ENCODE results near the gene SNRPD3. TPM values are rescaled to one million over a fixed set of nuclear protein-coding genes. Genes with fewer than 3 reads are reported as not detected.
"Not testable (repeated sequence)": the region's sequence is repeated elsewhere in the genome, so short reads cannot be mapped to it uniquely, and the experiment has no call there.

The SNRPD3 gene
- total RNA-seq, 4 donors from 2014 or later = 107 to 176 (median 152) TPM

DNA sequence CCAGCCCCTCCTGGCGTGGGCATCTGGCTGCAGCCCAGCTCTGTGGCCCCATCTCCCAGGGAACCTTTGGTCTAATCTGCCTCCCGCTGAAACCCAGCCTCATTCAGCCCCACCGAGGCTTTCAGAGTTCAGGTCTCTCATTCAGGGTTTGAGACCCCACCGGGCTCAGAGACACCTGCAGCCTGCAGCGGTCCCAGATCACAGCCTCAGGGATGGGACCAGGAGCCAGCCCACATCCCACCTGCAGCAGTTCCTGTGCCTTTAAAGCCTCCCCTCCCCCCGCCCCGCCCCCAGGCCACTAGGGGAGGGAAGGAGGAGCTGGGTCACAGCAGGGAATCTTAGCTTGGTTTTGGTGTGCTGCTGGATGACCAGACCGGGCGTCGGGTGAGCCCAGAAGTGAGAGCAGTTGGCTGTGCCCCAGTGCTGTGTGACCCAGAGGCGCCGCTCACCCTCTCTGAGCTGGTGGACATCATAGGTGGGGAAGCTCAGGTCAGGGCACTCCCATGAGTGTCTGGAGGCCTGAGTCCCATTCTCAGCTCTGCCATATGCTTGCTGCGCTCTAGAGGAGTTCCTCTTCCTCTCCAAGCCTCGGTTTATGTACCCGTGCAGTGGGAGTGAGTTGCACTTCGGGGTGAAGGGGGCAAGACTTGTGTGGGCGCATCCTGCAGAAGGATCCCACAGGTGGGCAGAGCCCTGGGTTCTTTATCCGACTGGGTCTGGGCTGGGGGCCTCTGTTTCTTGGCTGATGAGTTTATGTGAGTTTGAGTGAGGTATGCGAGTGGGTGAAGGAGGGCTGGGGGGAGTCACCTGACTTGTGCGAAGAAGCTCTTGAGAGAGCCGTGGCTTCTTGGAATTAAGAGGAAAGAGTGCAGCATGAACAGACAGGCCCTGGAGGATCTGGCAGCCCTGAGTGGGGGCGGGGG is 47.3 kb downstream of the SNRPD3 start, which contains the start of gene GGT1:
Gene GGT1 (plus strand): TSS at position 347 of the 923 bp plus-strand sequence. CDS start 7,889 bp downstream, outside the sequence.
- intact Hi-C loops (cut with DNase I); H3K9me3 ChIP-seq; H3K36me3 ChIP-seq; H3K27me3 ChIP-seq; DNase-seq: not testable (repeated sequence)
- Histone ChIP-seq H3K4me1 (peaks cover 7 to 44% (median 9%) of the 10 kb centered on the region in 3 donors), H3K27ac (peak within 1 kb of the TSS in 1 of 4 donors; percentile 36), H3K4me3 (peak within 1 kb of the TSS in 2 of 4 donors; percentile 8 to 48)
- WGBS, 2 donors = 19 to 51% methylated on average over 5 to 7 of the region's 22 CpGs

DNA sequence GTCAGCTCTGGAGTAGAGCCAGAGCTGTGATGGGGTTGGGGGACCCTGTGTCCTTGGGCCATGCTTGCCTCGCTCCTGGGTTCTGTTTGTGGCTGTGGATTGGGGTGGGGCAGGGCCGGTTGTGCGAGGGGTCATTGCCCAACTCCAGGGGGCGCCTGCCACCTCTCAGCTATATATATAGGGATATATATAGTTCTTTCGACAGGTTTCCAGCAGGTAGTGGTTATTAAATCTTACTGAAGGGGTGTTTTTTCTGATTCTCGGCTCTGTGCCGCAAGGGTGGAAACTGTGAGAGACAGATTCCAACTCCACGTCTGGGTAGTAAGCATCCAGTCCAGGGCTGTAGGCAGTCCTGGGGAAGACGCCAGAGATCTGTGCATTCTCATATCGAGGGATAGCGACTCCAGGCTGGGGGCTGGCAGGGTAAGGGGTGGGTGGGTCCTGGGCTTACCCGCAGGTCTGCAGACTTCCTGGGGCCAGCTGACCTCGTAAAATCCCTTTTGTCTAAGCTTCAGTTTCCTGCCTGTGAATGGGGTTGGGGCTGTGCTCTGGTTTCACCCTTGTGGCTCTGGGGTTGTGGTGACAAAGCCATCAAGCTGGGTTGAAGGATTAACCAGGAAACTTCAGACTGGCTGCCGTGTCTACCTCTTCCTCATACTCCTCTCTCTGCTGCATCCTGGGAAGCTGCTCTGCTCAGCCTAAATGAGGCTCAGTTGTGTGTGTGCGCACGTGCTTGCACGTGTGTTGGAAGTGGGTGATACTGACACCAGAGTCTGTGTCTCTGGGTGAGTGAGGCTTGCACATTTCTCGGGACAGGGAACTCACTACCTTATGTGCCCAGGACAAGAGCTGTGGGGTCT is 48.2 kb downstream of the SNRPD3 start:
- intact Hi-C loops (cut with DNase I); DNase-seq; H3K36me3 ChIP-seq; H3K27me3 ChIP-seq; H3K9me3 ChIP-seq: not testable (repeated sequence)
- WGBS, 2 donors = 22 to 23% methylated on average over 7 of the region's 18 CpGs
- peak in 1 of 6 experiments; percentile 4 for TF ChIP-seq CTCF (IDR thresholded peaks at IDR 0.05)
- Histone ChIP-seq H3K4me1 (peaks cover 7 to 44% (median 9%) of the 10 kb centered on the region in 3 donors), H3K4me3 (peak overlapping the region in 1 of 4 donors; percentile 48), H3K27ac (peak overlapping the region in 1 of 4 donors; percentile 36)

DNA sequence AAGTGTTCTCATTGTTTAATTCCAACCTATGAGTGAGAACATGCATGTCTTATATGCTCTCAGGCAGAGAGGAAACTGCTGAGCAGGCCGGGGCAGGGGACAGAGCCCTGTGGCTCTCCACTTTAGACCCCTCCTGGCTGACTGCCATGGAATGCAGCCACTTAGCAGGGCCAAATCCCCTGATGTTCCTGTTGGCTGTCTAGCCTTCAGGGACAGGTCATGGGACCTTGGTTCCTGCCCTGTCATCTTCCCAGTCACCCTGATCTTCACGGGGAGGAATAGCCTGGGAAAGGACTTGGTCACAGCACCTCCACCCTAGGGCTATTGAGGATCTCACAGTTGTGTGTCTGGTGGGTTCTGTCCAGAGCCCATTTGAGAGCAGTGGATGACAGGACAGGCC is 50.5 kb downstream of the SNRPD3 start:
- peaks cover 5 to 30% (median 6%) of the 10 kb centered on the region in 3 donors for H3K4me1 ChIP-seq
- WGBS, 2 donors = no CpG with 5 or more reads among the region's 2 CpGs
- H3K27ac ChIP-seq; H3K36me3 ChIP-seq; H3K27me3 ChIP-seq; H3K9me3 ChIP-seq; DNase-seq; intact Hi-C loops (cut with DNase I); H3K4me3 ChIP-seq: not testable (repeated sequence)

DNA sequence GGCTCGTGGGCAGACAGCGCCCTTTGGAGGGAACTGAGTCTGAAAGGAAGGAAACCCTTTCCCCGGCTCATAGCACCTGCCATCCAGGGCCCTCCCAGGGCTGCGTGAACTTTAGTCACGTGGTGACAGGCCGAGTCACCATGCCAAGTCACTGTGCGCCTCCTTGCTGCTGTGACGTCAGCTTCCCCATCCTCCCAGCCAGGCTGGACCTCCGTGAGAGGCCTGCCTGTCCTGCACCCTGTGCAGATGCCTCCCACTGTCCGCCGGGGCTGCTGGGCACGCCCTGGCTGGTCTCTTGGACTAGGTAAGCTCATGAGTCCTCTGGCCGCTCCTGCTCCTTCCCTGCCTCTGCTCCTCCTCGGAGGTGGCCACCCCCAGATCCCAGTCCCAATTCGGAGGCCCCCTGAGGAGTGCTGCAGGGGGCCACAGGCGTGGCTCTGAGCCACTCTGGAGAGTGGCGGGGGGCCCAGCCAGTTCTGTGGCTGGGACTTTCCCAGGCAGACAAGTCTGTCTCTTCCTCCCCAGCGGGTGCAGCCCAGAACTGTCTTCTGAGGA is 51.7 kb downstream of the SNRPD3 start:
- DNase-seq; H3K36me3 ChIP-seq; intact Hi-C loops (cut with DNase I); H3K9me3 ChIP-seq; H3K27me3 ChIP-seq: not testable (repeated sequence)
- H3K4me3 ChIP-seq = peak overlapping the region in 3 of 4 donors; percentile 6 to 42 (median 9)
- WGBS, 2 donors = 24 to 60% methylated on average over 3 to 4 of the region's 18 CpGs
- H3K4me1 ChIP-seq = peaks cover 0 to 23% (median 0%) of the 10 kb centered on the region in 3 donors
- peak overlapping the region in 1 of 4 donors; percentile 21 for H3K27ac ChIP-seq

- intact Hi-C loops (cut with DNase I); H3K27me3 ChIP-seq; H3K27ac ChIP-seq; DNase-seq; H3K9me3 ChIP-seq; H3K36me3 ChIP-seq; H3K4me3 ChIP-seq: not testable (repeated sequence)
- 90 to 97% methylated on average over 1 to 2 of the region's 6 CpGs for WGBS, 2 donors
- peaks cover 0 to 17% (median 0%) of the 10 kb centered on the region in 3 donors for H3K4me1 ChIP-seq
Observed at GRCh38 chr22:24608327-24608726, 52.5 kb downstream of the SNRPD3 start.

GRCh38 chr22:24609888-24610287 is 54.1 kb downstream of the SNRPD3 start:
- intact Hi-C loops (cut with DNase I); H3K9me3 ChIP-seq; H3K27ac ChIP-seq; H3K27me3 ChIP-seq; H3K36me3 ChIP-seq; H3K4me1 ChIP-seq; H3K4me3 ChIP-seq; DNase-seq: not testable (repeated sequence)
- WGBS, 2 donors = 100% methylated on average over 1 of the region's 3 CpGs

DNA sequence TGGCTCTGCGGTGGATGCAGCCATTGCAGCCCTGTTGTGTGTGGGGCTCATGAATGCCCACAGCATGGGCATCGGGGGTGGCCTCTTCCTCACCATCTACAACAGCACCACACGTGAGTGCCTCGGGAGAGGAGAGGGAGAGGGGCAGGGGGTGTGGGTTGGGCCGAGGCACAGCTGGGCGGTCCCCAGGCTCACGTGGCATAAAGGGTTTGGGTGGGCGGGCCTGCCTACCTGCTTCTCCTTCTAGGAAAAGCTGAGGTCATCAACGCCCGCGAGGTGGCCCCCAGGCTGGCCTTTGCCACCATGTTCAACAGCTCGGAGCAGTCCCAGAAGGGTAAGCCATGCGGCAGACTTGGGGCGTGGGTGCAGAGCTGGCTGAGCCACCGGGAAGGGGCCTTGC is 59.0 kb downstream of the SNRPD3 start:
- H3K4me1 ChIP-seq; H3K4me3 ChIP-seq; H3K27ac ChIP-seq; H3K36me3 ChIP-seq; H3K27me3 ChIP-seq; intact Hi-C loops (cut with DNase I); DNase-seq; H3K9me3 ChIP-seq: not testable (repeated sequence)
- WGBS, 2 donors = 80 to 90% methylated on average over 1 of the region's 15 CpGs

GRCh38 chr22:24621244-24621643 is 65.4 kb downstream of the SNRPD3 start:
- H3K27me3 ChIP-seq; H3K9me3 ChIP-seq; H3K4me3 ChIP-seq; DNase-seq; H3K27ac ChIP-seq; H3K36me3 ChIP-seq; intact Hi-C loops (cut with DNase I); H3K4me1 ChIP-seq: not testable (repeated sequence)
- 45 to 75% methylated on average over 2 of the region's 5 CpGs for WGBS, 2 donors

DNA sequence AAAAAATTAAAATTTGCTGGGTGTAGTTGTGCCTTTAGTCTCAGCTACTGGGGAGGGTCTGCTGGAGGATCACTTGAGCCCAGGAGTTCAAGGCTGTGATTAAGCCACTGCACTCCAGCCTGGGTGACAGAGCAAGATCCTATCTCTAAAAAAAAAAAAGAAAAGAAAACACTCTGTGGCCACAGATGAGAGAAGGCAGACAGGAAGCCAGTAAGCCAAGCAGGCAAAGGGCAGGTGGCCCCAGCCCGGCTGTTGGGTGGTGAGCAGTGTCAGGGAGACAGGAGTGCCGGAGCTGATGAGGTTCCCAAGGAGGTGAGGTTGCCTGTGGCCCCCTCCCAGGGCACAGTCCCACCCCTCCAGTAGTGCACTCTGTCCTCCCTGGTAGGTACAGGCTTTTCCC is 66.8 kb downstream of the SNRPD3 start:
- H3K4me1 ChIP-seq; H3K27me3 ChIP-seq; intact Hi-C loops (cut with DNase I); DNase-seq; H3K27ac ChIP-seq; H3K4me3 ChIP-seq; H3K36me3 ChIP-seq; H3K9me3 ChIP-seq: not testable (repeated sequence)
- WGBS, 2 donors = 48 to 86% methylated on average over 2 of the region's 2 CpGs
